Endothelial cell of umbilical vein (primary cell): Measurements from ENCODE around the gene EZH1. TPM values are rescaled to one million over a fixed set of nuclear protein-coding genes. Genes with fewer than 3 reads are reported as not detected.

Source experiments
- BruUV-seq: library from RNA; stranded (reverse); fragments of 400-500 nt; replicated peaks from 2 replicates; lab custom pipeline; 2021; lab: Mats Ljungman, UMichigan
- CTCF ChIA-PET: fragments of 300-600, 350-600 bp; sonication (Branson Sonifier 250); formaldehyde crosslinking; loops from one replicate; lab custom pipeline; 2021; ENCODE audit warnings: antibody characterized with exemption, inconsistent platforms; lab: Charles Lee
- POLR2A ChIA-PET: fragments of 300-600, 350-600 bp; sonication (Branson Sonifier 250); formaldehyde crosslinking; loops from one replicate; lab custom pipeline; 2021; ENCODE audit warnings: antibody characterized with exemption, inconsistent platforms; lab: Charles Lee
- DNase-seq: peaks from one replicate; pipeline ENCODE4 v3.0.0-alpha.2; 2011; ENCODE audit warnings: low read depth, low spot score
- FAIRE-seq: peaks from 2 replicates; lab custom pipeline; 2011; peaks lifted over from hg19 to GRCh38; lab: Jason Lieb, UNC
- H2AFZ ChIP-seq: 2 replicates; pipeline ENCODE4 v1.6.0; 2012; ENCODE audit warnings: low read depth, low read length, control low read depth, inconsistent platforms
- H3K27ac ChIP-seq: 2 replicates; pipeline ENCODE4 v1.5.1; 2011; ENCODE audit warnings: low read depth, mild to moderate bottlenecking, control low read depth, low read length, moderate library complexity; ENCODE audit not compliant: insufficient read depth
- H3K27me3 ChIP-seq, 2 experiments: 2 replicates each; pipeline versions ENCODE4 v1.6.0 to v1.6.1; 2011; ENCODE audit warnings: low read length in 2 of 2, mixed read lengths in 1 of 2; ENCODE audit not compliant: control insufficient read depth in 2 of 2, insufficient read depth in 2 of 2
- H3K36me3 ChIP-seq, 2 experiments: 2 replicates in 1 of 2; 3 replicates in 1 of 2; pipeline ENCODE4 v1.5.1; 2011; ENCODE audit warnings: low read length in 2 of 2, mild to moderate bottlenecking in 1 of 2, moderate library complexity in 1 of 2; ENCODE audit not compliant: control insufficient read depth in 2 of 2, insufficient read depth in 2 of 2; ENCODE audit errors: extremely low read depth in 1 of 2
- H3K4me1 ChIP-seq: 3 replicates; pipeline ENCODE4 v1.5.1; 2011; ENCODE audit warnings: mild to moderate bottlenecking, low read length; ENCODE audit not compliant: control insufficient read depth, insufficient read depth; ENCODE audit errors: extremely low read depth
- H3K4me2 ChIP-seq: 2 replicates; pipeline ENCODE4 v1.6.1; 2011; ENCODE audit warnings: low read length, control low read depth, mixed read lengths; ENCODE audit not compliant: insufficient read depth
- H3K4me3 ChIP-seq, 3 experiments: fragments of 200-600 bp in 1 of 3; sonication (generic), shearing (Covaris generic) in 1 of 3; replicated peaks in 1 of 3; 2 replicates each; pipeline ENCODE4 v1.5.1; 2011 to 2016; ENCODE audit warnings: control low read depth in 3 of 3, low read length in 3 of 3, mild to moderate bottlenecking in 2 of 3, inconsistent platforms in 1 of 3, low read depth in 1 of 3, moderate library complexity in 1 of 3; ENCODE audit not compliant: insufficient read depth in 1 of 3
- H3K79me2 ChIP-seq: 2 replicates; pipeline ENCODE4 v1.6.0; 2012; ENCODE audit warnings: low read length, inconsistent platforms; ENCODE audit not compliant: control insufficient read depth, insufficient read depth
- H3K9ac ChIP-seq: replicated peaks from 2 replicates; pipeline ENCODE3; 2011; ENCODE audit warnings: low read length, control low read depth; ENCODE audit not compliant: insufficient read depth; ENCODE audit errors: extremely low read depth
- H3K9me1 ChIP-seq: replicated peaks from 3 replicates; pipeline ENCODE4 v1.6.0; 2011; ENCODE audit warnings: mild to moderate bottlenecking, low read length; ENCODE audit not compliant: control insufficient read depth, insufficient read depth; ENCODE audit errors: extremely low read depth
- H3K9me3 ChIP-seq: replicated peaks from 2 replicates; pipeline ENCODE4 v1.5.1; 2012; ENCODE audit warnings: low read length, inconsistent platforms; ENCODE audit not compliant: control insufficient read depth, insufficient read depth
- H4K20me1 ChIP-seq: replicated peaks from 2 replicates; pipeline ENCODE3; 2011; ENCODE audit warnings: mild to moderate bottlenecking, low read length; ENCODE audit not compliant: control insufficient read depth, insufficient read depth; ENCODE audit errors: extremely low read depth
- CTCF ChIP-seq, 2 donors: IDR thresholded peaks; 1 replicate in 1 of 2; 2 replicates in 1 of 2; pipeline ENCODE4 v1.5.1; 2011; ENCODE audit warnings: low read length in 2 of 2, mild to moderate bottlenecking in 2 of 2, moderate library complexity in 2 of 2, control low read depth in 1 of 2, inconsistent platforms in 1 of 2, low read depth in 1 of 2; ENCODE audit not compliant: insufficient read depth in 1 of 2; ENCODE audit errors: extremely low read depth in 1 of 2
- EZH2 ChIP-seq: IDR thresholded peaks from 2 replicates; pipeline ENCODE4 v1.6.1; 2012; ENCODE audit warnings: borderline replicate concordance, low read depth, mild to moderate bottlenecking, moderate library complexity, low read length, inconsistent platforms; ENCODE audit not compliant: severe bottlenecking
- FOS ChIP-seq: IDR thresholded peaks from 2 replicates; pipeline ENCODE4 v1.6.1; 2011; ENCODE audit warnings: mild to moderate bottlenecking, low read length, moderate library complexity, borderline replicate concordance; ENCODE audit not compliant: insufficient read depth
- GATA2 ChIP-seq: IDR thresholded peaks from 2 replicates; pipeline ENCODE4 v1.7.0; 2011; ENCODE audit warnings: low read depth, mild to moderate bottlenecking, moderate library complexity, mixed read lengths, low read length; ENCODE audit not compliant: insufficient read length, insufficient read depth
- JUN ChIP-seq: IDR thresholded peaks from 2 replicates; pipeline ENCODE4 v1.6.1; 2011; ENCODE audit warnings: borderline replicate concordance, low read depth; ENCODE audit not compliant: insufficient read length, insufficient read depth
- MAX ChIP-seq: IDR thresholded peaks from 2 replicates; pipeline ENCODE4 v1.6.1; 2011; ENCODE audit not compliant: insufficient read depth, insufficient read length
- MYC ChIP-seq: IDR thresholded peaks from one replicate; pipeline ENCODE4 v1.6.1; 2011; ENCODE audit warnings: mild to moderate bottlenecking, low read depth, low read length
- POLR2A ChIP-seq: IDR thresholded peaks from 2 replicates; pipeline ENCODE4 v1.6.1; 2012; ENCODE audit warnings: low read depth, mild to moderate bottlenecking, control low read depth, low read length
- POLR2AphosphoS5 ChIP-seq: IDR thresholded peaks from 2 replicates; pipeline ENCODE4 v1.6.1; 2012; ENCODE audit warnings: low read depth, mild to moderate bottlenecking, control low read depth, low read length, moderate library complexity; ENCODE audit not compliant: insufficient read depth
- dilution Hi-C: fragments of 300-500 bp; cut with MboI; formaldehyde crosslinking; loops from one replicate; pipeline ENCODE4 v1.15.0; 2019; ENCODE audit warnings: low sequenced_read_pairs; ENCODE audit not compliant: extremely low pct_ligation_motif_present
- intact Hi-C: fragments of 100-400 bp; cut with micrococcal nuclease; formaldehyde crosslinking; loops from one replicate; pipeline ENCODE4 v1.10.0; 2022
- polyA plus RNA-seq, 4 experiments: library from polyadenylated mRNA; depleted of rRNA in 3 of 4; stranded (reverse) in 3 of 4; unstranded in 1 of 4; fragments of >200 nt; gene quantifications; 2 replicates each; pipeline versions ENCODE4 v1.2.1 to v1.2.3, GENCODE V29; 2011 to 2012; ENCODE audit warnings: missing spikeins in 1 of 4
- total RNA-seq: library from RNA; stranded (reverse); gene quantifications from 2 replicates; pipeline ENCODE4 v1.2.3, GENCODE V29; 2021

EZH1 gene
- total and polyA plus RNA-seq, 2 donors (not counting 3 experiments of a cell fraction or from before 2014, with no cell fraction given) = 31.4 to 33.7 TPM

- dilution Hi-C loops = no loop called here
- Histone ChIP-seq H3K9ac (no peak overlapping the region), H3K4me3 (no peak overlapping the region), H4K20me1 (no peaks in the 10 kb centered on the region), H3K9me1 (no peaks in the 10 kb centered on the region), H3K4me1 (peaks cover 17% of the 10 kb centered on the region), H3K27me3 (no peaks in the 10 kb centered on the region), H3K4me2 (no peak overlapping the region), H3K79me2 (no peaks in the 10 kb centered on the region), H3K36me3 (peaks cover 6 to 23% of the 10 kb centered on the region in 2 experiments), H3K9me3 (no peaks in the 10 kb centered on the region), H3K27ac (no peak overlapping the region), H2AFZ (no peak overlapping the region)
- DNase-seq (no peak), FAIRE-seq (no peak)
- ChIA-PET CTCF (interaction anchor here (1.0 to 3.0 kb wide), 2 partner anchors 64 to 94 kb away, joined by 3 to 25 read pairs; partner anchors contain the start of gene PSMC3IP), POLR2A (no interaction called here)
- TF ChIP-seq JUN = no peak
- no peak for TF ChIP-seq POLR2AphosphoS5
- TF ChIP-seq POLR2A = no peak
- no peak for TF ChIP-seq FOS
- no peak for TF ChIP-seq EZH2
- no peak for TF ChIP-seq CTCF (IDR thresholded peaks at IDR 0.05; ENCODE audit: extremely low read depth in 1 of 2, insufficient read depth in 1 of 2, low read depth in 1 of 2, low read length in 2 of 2)
- TF ChIP-seq MYC = no peak
- TF ChIP-seq GATA2 = no peak
- TF ChIP-seq MAX = no peak
- intact Hi-C loops = no loop called here
- no TSS peak for BruUV-seq
Measured at GRCh38 chr17:42672038-42672437, 72.8 kb downstream of the EZH1 start.
